HG03066 (cell line): ENCODE data around the gene DNAJB12.
"Not testable (repeated sequence)": the region's sequence is repeated elsewhere in the genome, so short reads cannot be mapped to it uniquely, and the experiment has no call there.

Experiments
- ATAC-seq: cut with Tn5 transposase; IDR thresholded peaks from one replicate; pipeline ENCODE4 v1.9.1; 2021; ENCODE audit warnings: low read depth; ENCODE audit not compliant: unreplicated experiment

Gene DNAJB12

DNA sequence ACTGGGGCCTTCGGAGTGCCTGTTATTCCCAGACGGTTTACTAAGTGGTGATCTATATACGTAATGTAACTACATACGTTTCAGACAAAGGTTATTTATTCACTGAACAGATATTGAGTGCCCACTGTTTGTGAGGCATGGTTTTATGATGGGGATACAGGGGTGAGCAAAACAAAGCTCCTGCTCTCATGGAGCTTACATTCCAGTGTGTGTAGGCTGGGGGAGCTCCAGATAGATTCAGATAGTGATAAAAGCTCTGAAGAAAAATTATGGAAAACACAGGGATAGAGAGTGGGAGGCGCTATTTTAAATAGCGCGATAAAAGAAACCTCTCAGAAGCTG lies 466 bp upstream of the DNAJB12 start:
- ATAC-seq, result no peak

DNA sequence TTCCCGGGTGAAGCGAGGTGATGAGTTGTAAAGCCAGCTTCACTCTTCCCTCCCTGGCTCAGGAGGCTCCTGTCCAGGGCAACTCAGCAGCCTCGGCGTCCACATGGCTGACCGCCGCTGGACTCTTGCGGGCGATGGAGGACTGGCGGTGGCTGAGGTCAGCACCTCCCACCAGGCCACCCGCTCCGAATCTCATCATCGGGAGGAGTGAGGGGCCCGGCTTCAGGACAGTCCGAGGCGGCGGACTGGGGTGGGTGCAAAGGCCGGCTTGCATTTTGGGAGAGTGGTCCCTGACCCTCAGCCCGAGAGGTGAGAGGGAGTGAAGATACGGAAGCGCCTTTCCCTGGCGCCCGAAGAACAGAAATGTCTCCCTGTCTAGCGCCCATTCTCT lies 759 bp downstream of the DNAJB12 start:
- no peak for ATAC-seq

DNA sequence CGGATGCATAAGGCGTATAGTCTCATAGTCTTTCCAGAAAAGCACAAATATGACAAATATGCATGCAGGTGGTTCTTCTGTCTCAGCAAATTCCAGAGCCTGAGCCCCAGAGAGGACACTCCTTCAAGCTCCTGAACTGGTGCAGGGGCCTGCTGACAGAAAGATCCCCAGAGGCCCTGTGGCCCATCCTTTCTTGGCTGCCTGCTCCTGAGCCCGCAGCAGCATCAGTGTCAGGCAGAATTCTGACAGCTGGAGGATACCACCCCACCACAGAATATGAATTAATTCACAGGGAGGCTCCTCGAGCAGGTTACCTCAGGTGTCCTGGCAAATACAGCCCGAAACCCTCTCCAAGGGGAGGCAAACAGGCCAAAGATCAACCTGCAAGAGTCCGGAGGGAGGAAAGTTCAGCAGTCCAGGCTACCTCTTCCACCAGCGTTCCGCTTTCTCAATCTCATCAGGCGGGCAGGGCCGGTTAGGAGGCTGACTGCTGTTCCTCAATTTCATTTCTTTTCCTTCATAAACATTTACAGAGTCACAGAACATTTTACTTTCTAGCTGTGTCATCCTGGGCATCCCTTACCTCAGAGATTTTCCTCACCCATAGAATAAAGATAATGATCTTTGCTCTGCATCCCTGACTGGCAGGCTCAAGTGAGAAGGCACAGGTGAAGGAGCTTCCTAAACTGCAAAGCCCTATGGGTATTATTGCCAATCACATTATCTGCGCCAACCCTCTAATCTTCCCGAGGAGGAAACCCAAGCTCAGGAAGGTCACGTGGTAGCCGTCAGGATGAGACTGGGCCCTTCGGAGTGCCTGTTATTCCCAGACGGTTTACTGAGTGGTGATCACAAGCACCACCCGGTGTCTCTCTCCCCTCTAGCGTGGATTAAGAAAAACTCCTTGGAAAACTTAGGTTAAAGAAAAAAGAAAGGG lies 1.4 kb downstream of the DNAJB12 start:
- ATAC-seq, result no peak

DNA sequence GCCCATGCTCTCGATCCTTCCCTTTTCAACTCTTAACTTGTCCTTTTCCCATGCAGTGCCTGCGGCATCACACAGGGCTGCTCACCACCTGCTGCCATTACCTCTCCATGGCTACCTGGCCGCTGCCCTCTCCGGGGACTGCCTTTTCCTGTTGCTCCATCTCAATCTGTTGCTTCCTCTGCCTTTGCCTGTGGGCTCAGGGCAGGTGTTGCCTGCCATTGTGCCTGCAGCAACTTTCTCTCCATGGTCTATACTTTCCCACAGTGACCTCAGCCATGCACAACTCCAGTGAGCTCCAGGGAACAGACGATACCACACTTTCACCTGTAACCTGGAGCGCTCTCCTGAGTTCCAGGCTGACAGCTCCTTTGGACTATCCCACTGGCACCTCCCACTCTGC lies 3.2 kb downstream of the DNAJB12 start:
- no peak for ATAC-seq

DNA sequence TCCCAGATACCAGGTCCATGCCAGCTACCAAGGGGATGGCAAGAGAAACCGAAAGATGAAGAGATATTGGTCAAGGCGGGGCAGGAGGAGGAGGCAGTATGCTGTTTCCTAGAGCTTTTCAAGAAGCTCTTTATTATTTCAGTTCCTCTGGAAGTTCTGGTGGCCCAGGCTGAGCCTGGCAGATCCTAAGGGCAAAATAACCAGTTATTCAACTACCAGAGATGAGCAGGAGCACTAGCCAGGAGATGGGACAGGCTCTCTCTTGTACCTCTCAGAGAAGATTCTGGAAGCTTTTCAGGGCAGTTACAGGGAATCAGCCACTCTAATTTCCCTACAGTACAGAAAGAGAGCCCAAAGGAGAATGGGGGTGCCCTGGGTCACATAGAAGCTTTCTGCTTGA lies 5.3 kb downstream of the DNAJB12 start:
- ATAC-seq, result no peak

DNA sequence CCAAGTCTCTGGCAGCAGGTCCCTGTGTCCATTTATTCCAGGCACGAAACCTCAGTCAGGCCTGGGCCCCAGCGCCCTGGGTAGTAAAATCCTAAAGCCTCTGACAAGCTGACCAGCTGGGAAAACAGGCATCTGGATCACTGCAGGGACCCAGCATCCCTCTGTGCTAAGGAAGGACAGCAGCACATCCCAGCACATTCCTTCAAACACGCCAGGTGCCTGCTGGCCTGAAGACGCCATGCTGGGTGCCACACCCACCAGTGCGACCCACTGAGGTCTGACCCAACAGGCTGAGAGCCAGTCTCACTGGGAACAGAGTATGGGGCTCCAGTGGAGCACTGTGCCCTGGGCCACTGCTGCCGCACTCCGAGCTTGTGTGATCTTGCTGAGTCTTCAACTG lies 6.4 kb downstream of the DNAJB12 start:
- ATAC-seq, result no peak

DNA sequence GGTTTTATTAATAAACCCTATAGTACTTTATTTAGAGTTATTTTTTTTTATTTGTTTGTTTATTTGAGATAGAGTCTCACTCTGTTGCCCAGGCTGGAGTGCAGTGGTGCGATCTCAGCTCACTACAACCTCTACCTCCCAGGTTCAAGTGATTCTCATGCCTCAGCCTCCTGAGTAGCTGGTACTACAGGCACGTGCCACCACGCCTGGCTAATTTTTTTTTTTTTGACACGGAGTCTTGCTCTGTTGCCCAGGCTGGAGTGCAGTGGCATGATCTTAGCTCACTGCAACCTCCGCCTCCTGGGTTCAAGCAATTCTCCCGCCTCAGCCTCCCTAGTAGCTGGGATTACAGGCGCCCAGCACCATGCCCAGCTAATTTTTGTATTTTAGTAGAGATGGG lies 8.6 kb downstream of the DNAJB12 start:
- ATAC-seq, result not testable (repeated sequence)

DNA sequence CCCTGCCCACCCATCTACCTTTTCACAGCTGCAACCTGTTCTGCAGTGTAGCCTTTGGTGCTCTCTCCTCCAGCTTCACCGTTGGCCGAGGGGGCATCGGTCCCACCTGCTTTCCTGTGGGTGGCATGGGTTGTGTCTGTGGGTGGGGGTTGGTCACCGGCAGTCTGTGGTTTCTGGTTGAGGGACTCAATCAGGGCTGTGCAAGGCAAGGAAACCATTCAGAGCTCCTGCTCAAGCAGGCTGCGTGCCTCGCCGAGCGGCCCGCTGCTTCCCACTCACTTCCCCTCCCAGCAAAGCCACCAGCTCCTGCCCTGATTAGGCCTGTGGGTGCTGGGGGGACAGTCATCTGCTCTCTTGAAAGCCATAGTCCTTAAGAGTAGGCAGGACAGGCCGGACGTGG lies 9.8 kb downstream of the DNAJB12 start:
- no peak for ATAC-seq

DNA sequence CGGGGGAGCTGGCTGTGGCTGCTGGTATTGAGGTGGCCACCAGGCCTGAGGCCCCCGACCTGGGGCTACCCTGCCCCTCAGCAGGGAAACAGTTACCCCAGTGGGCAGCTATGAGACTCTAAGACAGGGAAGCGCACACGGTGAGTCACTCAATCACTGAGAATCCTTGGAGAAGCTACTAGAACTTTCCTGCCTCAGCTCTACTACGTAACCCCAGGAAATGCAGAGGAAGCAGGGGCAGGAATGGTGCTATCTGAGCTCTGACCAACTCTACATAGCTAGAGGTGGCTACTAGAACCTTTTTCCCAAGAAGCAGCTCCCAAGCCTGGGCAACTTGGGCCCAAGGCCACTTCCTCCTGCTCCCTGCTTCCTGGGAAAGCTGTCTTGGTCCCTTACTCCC lies 11.8 kb downstream of the DNAJB12 start:
- no peak for ATAC-seq

DNA sequence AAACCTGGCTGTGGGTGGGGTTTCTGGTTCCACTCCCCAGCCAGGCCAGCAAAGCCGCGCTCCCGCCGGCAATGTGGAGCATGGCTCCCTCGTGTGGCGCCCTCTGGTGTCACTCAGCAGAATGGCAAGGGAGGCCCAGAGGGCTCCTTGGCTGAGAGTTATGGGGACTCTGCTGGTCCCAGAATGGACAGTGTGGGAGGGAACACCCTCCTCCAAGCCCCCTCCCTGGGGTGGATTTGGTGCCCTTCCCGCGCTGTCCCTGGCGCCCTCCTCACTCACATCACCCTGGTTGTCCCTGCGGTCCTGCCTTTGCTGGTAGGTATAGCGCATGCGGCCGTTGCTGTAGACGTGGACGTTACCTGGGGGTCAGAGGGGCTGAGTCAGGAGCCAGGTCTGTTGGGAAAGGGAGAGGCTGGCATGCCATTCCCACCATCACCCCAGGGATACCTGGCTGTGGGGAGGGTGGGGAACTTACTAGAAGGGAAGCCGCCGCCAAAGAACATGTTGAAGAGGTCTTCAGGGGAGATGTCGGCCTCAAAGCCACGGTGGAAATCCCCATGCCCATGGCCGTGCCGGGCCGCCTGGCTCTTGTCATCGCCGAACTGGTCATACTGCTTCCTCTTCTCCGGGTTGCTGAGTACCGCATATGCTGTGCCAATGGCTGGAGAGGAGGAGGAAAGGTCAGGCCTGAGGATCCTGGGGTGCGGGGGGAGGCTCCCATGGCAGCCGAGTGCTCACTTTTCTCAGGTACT lies 14.0 kb downstream of the DNAJB12 start:
- no peak for ATAC-seq

DNA sequence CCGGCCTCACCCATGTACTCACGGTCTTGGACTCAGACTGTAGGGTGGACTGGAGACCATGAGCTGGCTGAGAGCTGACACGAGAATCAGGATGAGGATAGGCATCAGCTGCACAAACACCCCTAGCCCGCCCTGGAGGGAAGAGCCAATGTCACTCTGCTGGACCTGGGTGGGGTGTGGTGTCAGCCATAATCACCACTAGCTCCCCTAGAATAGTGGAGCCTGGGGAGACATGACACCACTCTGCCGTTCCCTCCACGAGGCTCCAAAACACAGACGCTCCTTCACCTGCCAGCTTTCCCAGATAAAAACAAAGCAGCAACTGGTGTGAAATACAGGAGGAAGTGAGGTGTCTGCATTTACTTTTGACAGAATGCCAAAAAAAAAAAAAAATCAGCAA lies 16.5 kb downstream of the DNAJB12 start:
- ATAC-seq, result no peak

DNA sequence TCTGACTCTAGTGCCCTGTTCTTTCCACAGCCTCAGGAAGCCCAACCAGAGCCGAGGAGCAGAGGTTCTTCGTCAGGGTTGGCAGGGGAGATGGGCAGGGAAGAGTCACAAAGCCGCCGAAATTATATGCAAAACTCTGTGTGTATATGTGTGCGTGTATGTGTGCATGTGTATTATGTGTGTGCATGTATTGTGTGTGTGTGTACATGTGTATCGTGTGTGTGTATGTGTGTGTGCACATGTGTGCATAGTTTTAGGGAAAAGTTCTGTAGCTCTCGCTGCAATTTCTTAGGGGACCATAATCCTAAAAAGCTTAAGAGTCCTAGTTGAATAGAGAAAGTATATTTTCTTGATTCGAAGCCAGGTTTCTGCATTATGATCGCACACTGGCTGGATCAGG lies 17.0 kb downstream of the DNAJB12 start:
- ATAC-seq, result no peak

DNA sequence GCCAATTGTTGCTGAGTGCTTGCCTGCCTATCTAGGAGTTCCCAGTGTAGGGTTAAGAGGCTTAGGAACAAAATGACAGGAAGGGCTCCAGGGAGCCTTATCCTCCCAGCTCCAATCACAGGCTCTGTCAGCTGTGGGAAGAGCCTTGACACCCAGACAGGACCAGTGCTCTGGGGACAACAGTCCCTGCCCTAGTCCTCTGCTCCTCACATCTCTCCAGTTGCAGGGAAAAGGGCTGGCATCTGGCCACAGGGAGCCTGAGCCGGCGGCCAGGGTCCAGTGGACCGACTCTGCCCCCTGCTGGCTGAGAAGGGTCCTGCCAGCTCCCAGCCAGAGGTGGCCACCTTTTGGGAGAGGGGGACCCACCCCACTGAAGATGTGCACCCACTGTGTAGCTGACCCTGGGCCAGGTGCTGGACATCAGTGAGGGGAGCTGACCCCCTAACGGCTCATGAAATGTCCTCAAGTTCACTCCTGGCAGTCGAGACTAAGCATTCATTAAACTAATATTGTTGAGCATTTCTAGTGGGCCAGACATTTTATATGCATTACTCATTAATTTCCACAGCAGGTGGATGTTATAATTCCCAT lies 17.6 kb downstream of the DNAJB12 start:
- no peak for ATAC-seq

DNA sequence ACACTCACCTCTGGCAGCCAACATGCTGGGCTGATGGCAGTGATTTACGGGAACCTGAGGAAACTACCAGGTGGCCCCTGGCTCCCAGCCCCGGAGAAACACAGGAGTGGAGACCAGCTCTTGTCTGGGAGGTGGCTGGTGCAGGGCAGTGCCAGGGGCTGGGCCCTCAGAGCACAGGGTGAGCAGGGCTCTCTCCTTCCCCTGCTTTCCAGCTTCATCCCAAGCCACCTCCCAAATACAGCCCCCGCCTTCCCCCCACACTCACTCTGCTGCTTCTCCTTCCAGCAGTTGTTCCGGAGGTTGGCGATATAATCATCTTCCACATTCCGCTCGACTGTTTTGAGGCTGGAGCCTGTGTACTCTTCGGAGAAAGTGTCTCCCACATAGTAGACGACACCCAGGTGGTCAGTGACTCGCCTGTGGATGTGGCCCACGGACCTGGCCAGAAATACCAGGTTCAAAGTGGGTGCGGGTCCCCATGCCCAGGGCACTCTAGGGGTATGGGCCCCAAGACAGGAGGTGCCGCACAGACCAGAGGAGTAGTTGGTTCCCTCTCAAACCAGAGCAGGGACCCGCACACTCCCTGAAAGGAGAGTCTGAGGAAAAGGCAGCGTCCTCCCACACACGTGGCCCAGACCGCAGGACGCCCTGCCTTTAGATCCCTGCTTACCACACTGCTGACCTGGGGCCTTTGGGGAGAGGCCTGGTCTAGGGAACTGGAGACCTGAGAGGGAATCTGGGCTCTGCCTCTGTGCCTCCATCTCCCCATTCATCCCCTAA lies 18.3 kb downstream of the DNAJB12 start:
- ATAC-seq, result no peak

DNA sequence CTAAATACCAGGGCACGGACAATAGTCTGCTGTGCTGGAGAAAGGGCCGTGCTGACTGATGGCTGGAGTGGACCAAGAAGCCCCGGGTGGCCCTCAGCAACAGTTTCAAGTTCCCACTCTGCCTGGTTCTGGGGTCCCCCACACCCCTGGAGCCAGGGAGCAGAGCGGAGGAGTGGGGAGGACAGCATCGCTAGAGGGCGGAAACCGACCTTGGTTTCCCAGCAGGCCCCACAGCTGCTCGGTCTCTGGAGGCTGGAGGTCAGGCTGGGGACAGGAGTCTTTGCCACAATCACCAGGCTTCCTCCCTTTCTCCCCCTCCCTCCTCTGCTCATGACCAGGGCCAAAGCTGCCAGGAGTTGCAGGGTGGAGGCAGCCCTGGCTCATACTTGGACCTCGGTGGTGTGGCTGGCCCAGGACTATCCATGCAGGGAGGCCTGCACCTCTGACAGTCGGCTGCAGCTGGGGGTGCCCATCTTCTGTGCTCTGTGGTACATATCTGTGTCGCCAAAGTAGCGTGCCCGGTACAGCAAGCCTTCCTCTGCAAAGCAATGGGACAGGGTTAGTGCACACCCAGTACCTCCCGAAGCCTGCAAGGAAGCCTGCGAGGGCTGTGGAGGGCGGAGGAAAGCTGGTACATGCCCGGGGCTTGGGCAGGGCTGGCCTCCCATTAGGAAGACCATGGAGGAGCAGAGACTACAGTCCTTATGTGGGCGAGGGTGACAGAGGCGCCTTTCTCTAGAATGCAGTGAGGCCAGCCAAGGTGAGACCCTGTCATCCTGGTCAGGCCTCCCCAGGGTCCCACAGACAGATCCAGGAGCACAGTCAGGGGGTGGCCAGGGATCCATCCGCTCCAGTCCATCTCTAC lies 19.1 kb downstream of the DNAJB12 start:
- peak; percentile 37 for ATAC-seq

DNA sequence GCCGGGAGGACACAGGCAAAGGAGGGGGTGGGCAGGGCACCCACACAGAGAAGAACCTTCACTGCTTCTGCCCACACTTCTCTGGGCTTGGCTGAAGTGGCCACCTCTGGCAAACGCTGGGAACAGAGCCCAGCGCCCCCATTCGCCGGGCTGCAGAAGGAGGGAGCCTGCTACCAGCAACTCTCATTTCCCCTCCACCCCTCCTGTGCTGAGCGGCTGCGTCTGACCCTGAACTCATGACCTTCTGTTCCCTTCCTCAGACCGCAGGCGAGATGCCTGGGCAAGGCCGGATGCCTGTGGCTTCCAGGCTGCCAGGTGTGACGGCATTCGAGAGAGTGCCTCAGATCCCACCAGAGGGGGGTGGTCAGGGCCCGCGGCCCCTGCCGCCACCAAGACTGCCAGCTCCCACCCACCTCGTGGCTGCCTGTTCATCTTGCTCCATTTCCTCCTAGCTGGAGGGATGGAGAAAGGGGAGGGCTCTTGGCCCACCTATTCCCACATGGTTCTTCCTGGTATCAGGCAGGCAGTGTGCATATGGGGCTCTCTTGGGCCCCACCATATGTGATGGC lies 19.8 kb downstream of the DNAJB12 start:
- ATAC-seq, result peak; percentile 60

DNA sequence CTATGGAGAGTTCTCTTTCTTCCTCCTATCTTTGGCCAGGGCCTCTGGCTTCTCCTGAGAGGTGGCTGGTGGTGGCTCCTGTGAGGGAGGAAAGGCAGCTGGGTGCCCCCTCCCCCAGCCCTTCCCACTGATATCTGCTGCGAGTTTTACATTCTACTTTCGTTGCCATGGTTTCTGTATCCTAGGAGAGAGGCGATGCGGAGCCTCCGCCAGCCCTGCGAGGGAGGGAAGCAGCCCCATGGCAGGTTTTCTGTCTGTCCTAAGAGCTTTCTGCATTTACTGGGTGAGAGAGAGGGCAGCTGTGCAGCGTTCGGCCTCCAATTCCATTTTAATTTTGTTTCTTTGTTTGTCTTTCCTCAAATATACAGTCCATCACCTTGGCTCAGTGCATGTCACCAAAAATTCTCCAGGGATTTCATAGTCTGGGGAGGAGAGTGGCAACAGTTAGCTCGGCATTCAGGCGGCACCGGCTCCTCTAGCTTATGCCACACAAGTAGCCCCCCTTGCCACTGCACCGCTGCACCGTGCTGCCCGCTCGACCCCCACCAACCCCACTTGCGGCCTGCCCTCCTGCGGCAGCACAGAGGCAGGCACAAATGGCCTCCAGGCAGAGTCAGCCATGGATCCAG lies 20.4 kb downstream of the DNAJB12 start:
- no peak for ATAC-seq

DNA sequence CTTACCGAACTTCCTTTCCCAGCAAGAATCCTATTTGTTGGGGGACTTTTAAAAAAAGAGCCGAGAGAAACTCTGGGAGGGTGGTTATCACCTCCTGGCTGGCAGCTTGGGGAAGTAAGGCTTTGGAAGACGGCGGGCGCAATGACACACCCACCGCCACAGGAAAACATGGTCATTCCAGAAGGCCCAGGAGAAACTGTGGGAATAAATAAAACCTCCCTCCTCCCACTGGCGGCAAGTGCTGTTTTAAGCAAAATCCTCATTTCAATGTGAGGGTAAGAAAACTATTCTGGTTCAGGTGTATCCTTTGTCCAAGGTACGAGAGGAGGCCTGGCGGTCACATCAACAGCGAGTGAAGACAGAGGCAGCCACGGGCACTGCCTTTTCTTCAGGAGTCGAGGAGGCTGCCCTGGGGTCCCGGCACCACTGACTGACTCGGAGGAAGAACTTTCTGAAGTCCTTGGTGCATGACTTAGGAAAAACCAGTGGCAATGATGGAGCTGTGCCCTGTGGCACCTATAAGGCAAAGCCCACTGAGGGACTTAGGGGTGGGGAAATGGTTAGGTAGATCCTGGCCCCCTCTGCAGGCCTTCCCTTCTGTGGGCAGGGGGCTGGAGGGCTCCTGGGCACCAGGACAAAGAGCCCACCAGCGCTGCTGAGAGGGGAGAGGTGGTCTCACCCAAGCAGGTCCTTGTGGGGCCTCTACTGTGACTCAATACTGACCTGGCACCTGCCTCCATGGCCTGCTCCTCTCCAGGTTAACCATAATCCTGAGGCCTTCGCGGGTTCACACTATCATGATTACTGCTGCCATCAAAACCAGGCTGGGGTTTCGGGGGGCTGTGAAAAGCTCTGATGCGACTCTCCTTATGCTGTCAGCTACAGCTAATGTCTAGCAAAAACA lies 21.4 kb downstream of the DNAJB12 start:
- no peak for ATAC-seq
